Measurements from ENCODE around the gene HBG2. TPM values are rescaled to one million over a fixed set of nuclear protein-coding genes. Genes with fewer than 3 reads are reported as not detected.

Gene HBG2
- polyA plus RNA-seq, 1 donor, result 1,834 TPM

- DNase-seq, result no peak
Measured at GRCh38 chr11:5227681-5228080, 26.9 kb downstream of the HBG2 start.

- DNase-seq, result no peak
Measured at GRCh38 chr11:5226732-5227310, 27.8 kb downstream of the HBG2 start, which contains the start of gene HBB. Gene HBB, minus strand, starts transcription at chr11:5227071. Its CDS starts 50 bp downstream, at chr11:5227021.

- DNase-seq, result no peak
Measured at GRCh38 chr11:5225480-5225871, 29.1 kb downstream of the HBG2 start.

- DNase-seq, result no peak
Measured at GRCh38 chr11:5224538-5225479, 29.8 kb downstream of the HBG2 start.

GRCh38 chr11:5223686-5224085, 30.9 kb downstream of the HBG2 start:
- DNase-seq, result no peak

- no peak for DNase-seq
Measured at GRCh38 chr11:5223146-5223545, 31.4 kb downstream of the HBG2 start.

GRCh38 chr11:5210376-5210885, 44.1 kb downstream of the HBG2 start:
- DNase-seq, result no peak

GRCh38 chr11:5204787-5205186, 49.8 kb downstream of the HBG2 start:
- DNase-seq, result peak; percentile 8

- DNase-seq, result no peak
Measured at GRCh38 chr11:5203366-5203765, 51.2 kb downstream of the HBG2 start.

Other genes starting within 250 kb of the HBG2 start
- gene OR52J3, start 208.3 kb downstream of the HBG2 start, polyA plus RNA-seq (ENCODE audit: insufficient read length), result not detected
- gene OR52E2, start 195.2 kb downstream of the HBG2 start, polyA plus RNA-seq (ENCODE audit: insufficient read length), result not detected
- gene OR52E1, start 185.2 kb downstream of the HBG2 start, polyA plus RNA-seq (ENCODE audit: insufficient read length), result not detected
- not detected for gene OR52A5, start 116.4 kb downstream of the HBG2 start, polyA plus RNA-seq (ENCODE audit: insufficient read length)
- gene OR52A1, start 100.0 kb downstream of the HBG2 start, polyA plus RNA-seq (ENCODE audit: insufficient read length), result not detected
- gene OR51V1, start 54.1 kb downstream of the HBG2 start, polyA plus RNA-seq (ENCODE audit: insufficient read length), result not detected
- gene HBB, start 27.7 kb downstream of the HBG2 start, polyA plus RNA-seq (ENCODE audit: insufficient read length), result 122 TPM
- not detected for gene HBD, start 20.3 kb downstream of the HBG2 start, polyA plus RNA-seq (ENCODE audit: insufficient read length)
- gene HBG1, start 4.9 kb downstream of the HBG2 start, polyA plus RNA-seq (ENCODE audit: insufficient read length), result 7.3 TPM
- 4.3 TPM for gene HBE1, start 15.2 kb upstream of the HBG2 start, polyA plus RNA-seq (ENCODE audit: insufficient read length)
- not detected for gene OR51B4, start 47.2 kb upstream of the HBG2 start, polyA plus RNA-seq (ENCODE audit: insufficient read length)
- gene OR51B2, start 69.5 kb upstream of the HBG2 start, polyA plus RNA-seq (ENCODE audit: insufficient read length), result not detected
- not detected for gene OR51B5, start 88.7 kb upstream of the HBG2 start, polyA plus RNA-seq (ENCODE audit: insufficient read length)
- gene OR51B6, start 96.7 kb upstream of the HBG2 start, polyA plus RNA-seq (ENCODE audit: insufficient read length), result not detected
- gene OR51M1, start 129.0 kb upstream of the HBG2 start, polyA plus RNA-seq (ENCODE audit: insufficient read length), result not detected
- gene OR51Q1, start 167.3 kb upstream of the HBG2 start, polyA plus RNA-seq (ENCODE audit: insufficient read length), result not detected
- gene OR51I1, start 186.7 kb upstream of the HBG2 start, polyA plus RNA-seq (ENCODE audit: insufficient read length), result not detected
- gene OR51I2, start 194.5 kb upstream of the HBG2 start, polyA plus RNA-seq (ENCODE audit: insufficient read length), result not detected
- gene OR52D1, start 233.9 kb upstream of the HBG2 start, polyA plus RNA-seq (ENCODE audit: insufficient read length), result not detected

Data from hindlimb muscle (tissue), 1 donor.